GM04503 (cell line): Measurements from ENCODE around the gene MX2.
"Not testable (repeated sequence)": the region's sequence is repeated elsewhere in the genome, so short reads cannot be mapped to it uniquely, and the experiment has no call there.

Experiments
- DNase-seq: peaks from one replicate; pipeline ENCODE4 v3.0.0-alpha.2; 2012; ENCODE audit warnings: low read depth

Gene MX2

DNA sequence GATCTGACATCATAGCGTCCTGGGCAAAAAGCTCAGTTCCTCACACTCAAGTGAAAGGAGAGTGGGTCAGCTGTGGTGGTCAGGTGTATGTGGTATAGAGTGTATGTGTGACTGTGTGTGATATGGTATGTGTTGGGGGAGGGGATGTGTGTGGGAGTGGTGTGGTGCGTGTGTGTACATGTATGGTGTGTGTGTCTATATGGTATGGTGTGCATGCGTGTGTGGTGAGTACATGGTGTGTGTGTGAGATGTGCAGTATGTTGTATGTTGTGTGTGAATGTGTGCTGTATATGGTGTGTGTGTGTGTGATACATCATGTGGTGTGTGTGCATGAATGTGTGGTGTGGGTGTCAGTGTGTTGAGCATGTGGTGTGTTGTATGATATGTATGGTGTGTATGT, 24.3 kb upstream of the MX2 start:
- DNase-seq, result no peak

DNA sequence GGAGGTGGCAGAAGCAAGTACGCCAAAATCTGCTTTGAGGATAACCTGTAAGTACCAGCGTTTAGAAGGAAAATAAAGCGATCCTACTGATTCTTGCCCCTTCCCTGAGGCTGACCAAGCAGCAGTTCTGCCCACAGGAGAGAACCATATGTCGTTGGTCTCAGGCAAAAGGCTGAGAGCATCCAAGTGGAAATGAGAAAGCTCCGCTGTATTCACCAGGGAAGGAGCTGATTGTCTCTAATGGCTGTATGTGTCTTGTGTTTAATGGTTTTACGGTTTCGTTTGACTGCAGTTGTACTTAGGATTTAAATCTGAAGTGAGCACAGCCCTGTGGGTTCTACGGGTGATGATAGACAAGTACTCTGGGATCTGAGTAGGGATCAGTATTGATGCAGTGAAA, 23.4 kb upstream of the MX2 start:
- DNase-seq, result no peak

DNA sequence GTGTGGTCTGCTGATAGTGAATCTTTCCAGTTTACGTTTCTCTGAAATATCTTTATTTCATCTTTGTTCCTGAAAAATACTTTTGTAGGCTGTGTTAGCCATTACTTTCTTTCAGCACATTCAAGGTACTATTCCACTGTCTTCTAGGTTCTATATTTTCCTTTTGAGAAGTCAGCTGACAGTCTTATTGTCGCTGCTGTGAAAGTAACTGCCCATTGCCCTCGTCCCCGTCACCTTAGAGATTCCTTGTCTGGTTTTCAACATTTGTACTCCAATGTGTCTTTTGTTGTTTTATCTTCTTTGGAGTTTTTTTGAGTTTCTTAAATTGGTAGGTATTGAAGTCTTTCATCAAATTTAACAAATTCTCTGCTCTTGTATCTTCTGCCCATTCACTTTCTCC, 19.8 kb upstream of the MX2 start:
- DNase-seq, result no peak

DNA sequence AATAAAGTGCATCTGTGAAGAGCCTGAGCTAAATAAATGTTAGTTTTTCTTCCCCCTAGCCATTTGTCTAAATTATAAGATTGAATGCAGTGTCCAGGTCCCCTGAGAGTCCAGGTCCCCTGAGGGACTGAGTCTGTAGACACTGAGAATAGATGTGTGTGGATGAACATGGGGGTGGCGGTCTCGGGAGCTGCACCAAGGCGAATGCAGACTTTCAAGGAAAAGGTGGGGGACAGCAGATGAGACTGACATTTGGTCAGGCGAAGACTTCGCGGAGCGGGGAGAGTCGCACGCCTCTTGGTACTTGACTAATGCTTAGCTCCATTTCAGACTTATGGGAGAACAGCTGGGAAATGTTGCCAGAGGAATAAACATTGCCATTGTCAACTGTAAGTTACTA, 17.7 kb upstream of the MX2 start:
- DNase-seq, result no peak

DNA sequence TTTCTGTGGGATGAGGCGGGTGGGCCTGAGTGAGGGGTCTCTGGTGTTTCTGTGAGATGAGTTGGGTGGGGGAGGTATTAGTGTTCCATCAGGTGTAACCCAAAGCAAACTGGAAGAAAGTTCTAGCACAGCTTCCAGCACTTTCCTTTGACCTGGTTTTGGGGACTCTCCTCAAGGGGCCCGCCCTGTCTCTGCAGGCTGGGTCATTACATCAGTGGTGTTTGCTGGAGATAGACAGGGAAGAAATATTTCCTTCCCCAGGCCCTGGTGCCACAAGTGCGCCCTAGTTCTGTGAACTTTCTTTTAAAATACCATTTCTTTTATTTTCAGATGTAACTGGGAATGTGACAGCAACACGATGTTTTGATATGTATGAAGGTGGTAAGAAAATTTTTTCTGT, 16.5 kb upstream of the MX2 start:
- DNase-seq, result no peak

DNA sequence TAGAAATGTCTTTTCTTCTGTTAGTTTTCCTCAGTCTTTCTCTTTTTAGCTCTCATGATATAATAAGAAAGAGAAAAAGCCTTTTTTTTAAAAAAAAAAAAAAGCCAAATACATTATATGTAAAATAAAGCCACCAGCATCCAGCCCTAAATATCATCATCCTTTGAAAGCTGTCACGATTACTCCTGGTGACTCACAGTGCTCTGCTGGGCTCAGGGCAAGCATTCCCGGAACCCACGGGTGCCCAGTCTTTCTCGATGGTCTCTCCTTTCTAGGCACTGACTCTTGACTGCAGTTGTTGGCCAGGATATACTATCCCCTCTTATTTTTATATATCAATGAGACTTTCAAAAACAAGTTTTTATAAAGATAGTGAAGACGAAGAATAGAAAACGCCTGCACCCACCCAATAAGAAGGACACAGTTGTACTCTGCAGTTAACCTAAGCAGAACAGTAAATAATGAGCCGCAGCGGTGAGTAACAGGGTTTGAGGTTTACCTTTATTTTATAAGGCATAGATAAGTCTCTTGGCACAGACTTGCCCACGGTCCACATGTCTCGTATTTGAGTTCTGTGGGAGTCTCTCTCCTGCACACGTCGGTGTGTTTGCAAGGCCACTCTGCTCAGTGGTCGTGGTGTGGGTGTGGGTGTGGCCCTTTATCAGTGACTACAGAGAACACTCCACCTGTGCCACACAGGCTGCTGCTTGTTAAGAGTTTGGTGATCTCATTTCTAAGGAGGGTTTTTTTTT, 15.7 kb upstream of the MX2 start:
- DNase-seq, result no peak

DNA sequence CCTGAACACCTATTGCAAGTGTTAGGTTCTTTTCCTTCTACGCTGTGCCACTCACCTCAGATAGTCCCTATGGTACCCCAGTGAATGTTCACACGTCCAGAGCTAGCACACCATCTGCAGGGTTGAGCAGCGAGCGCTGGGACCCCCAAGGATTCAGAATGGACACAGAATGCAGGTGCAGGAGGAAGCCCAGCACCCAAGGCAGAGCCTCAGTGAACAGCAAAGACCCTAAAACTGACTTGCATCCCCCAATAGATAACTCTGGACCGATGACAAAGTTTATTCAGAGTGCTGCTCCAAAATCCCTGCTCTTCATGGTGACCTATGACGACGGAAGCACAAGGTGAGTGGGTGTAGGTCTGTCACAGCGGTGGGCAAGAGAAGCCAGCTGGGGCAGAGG, 15.1 kb upstream of the MX2 start:
- DNase-seq, result no peak

DNA sequence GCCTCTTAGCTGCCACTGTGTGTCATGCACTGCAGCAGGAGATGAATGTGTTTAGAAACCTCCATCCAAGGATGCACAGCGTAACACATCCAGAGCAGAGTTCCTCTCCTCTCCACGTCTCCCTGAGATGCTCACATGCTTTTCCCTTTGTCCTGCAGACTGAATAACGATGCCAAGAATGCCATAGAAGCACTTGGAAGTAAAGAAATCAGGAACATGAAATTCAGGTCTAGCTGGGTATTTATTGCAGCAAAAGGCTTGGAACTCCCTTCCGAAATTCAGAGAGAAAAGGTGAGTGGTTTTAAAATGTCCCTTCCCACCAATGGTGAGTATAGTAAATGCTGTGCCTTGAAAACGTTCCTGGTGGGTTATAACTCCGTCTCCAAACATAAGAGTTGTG, 13.4 kb upstream of the MX2 start:
- DNase-seq, result no peak

DNA sequence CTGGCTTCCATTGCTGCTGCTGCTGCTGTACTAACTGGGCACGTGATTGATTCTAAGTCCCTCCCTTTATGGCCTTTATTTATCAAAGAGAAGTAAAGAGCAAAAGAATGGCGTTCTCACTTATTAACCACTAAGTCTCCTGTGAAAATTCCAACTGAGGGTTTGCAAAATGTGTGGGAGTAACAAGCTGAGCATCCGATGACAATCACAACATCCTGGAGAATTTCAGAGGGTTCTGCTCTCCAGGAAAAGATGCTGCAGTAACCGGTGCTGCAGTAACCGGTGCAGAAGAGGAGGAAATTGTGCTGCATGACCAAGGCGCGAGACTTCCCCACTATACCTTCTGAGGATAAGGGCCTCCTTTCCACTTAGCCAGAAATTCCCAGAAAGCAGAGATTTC, 12.7 kb upstream of the MX2 start:
- DNase-seq, result no peak

DNA sequence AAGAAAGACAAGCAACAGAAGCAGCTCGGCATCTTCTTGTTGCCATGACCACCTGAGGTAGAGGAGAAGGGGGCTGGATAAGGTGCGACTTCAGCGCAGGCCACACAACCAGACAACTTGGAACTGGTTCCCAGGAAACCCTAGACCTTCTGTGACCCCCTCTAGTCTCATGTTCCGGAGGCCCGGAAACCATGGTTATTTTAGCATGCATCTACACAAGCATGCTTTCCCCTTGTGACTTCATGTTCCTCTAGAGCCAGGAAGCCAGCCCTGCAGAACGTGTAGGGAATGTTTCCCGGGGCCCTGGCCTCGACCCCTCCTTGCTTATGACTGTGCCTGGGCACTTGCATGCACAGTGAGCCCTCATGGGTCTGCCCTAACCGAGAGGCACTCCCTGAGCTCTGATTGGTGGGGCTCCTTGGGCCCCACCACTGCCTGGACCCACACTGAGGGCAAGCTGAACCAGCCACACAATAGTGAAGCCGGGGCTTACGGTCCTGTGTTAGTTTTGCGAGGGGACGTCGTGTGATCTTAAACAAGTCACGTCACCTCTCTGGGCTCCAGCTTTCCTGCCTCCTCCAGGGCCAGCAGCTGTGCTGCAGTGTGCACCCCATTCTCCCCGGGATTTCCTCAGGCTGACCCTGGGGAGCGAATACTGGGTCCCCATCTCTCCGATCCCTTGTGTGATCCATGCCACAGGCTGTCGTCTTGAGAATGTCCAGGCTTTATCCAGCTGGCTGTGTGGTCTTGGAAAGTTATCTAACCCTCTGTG, 12.0 kb upstream of the MX2 start:
- no peak for DNase-seq

DNA sequence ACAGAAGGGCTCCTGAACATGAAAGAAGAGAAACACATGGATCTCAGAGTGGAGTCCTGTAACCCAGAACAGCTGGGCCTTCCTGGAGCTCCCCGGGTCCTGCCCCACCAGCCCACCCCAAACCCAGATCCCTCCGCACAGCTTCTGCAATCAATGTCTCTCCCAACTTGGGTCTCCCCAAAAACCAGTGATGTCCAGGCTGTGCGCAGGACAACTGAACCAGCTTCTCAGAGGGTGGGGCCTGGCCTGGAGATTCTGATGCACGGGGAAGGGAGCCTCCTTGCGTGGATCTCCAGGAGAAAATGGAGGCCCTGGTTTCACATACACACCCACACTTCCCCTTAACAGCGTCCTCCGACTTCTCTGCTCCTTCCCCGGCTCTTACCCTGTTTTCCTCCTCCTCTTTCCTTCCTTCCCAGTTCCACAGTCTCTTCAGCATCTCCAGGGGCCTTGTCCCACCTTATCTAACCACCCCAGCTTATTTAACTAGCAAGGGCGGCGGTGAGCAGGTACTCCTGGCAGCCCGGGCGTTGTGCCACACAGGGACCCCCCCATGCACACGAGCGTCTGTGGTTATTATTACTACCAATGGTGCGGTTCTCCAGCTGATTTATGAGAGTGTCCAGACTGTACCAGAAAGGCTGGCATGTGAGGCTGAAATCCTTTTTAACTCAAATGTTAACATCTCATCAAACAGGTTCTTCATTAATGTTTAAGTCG, 11.2 kb upstream of the MX2 start:
- DNase-seq, result no peak

DNA sequence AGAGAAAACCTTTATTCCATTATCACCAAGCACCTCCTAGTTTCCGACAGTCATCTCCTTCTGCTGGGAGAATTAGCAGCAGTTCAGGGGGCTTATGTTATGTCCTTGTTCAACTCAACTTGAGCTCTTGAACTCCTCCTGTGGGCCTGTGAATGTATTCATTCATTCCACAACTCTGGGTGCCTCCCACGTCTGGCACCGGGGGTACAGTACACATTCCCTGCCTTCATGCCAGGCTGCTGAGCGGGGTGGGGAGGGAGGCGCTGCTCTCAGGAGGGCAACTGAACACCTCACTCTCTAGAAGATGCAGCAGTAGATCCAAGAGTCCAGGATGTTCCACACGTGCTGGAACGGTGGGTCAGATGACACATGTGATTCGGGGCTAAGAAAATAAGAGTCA, 4.3 kb upstream of the MX2 start:
- no peak for DNase-seq

DNA sequence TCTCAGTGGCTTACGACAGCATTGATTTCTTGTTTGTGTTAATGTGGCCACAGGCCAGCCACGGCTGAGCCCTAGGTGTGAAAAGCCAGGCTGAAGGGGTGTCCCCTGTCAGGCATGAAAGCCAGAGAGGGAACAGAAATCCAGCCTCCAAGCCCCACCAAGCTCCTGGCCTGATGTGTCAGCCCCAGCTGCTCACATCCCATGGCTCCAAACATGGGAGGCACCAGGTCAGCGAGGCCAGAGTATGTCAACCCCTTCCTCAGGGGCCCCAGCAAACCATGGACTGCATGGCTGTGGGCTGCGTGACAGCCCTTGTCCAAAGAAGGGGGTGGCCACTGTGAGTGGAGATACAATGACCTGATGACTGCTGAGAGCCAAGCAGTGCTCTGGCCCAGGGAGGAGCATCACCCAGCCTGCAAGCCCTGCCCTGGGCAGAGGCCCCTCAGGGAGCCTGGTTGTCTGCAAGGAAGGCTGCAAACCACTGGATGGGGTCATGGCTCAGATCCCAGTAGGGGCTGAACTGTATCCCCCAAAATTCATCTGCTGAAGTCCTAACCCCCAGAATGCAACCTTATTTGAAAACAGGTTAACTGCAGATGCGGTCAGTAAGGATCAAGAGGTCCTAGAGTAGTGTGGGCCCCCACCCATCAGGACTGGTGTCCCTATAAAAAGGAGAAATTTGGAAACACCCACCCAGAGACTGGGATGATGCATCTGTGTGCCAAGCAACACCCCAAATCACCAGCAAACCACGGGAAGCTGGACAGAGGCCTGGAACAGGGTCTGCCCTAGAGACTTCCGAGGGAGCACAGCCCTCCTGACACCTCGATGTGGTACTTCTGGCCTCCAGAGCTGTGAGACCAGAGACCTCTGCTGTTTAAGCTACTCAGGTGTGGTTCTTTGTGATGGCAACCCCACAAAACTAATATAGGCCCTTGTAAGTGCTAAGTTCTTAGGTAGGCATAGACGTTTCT, 3.3 kb upstream of the MX2 start:
- no peak for DNase-seq

DNA sequence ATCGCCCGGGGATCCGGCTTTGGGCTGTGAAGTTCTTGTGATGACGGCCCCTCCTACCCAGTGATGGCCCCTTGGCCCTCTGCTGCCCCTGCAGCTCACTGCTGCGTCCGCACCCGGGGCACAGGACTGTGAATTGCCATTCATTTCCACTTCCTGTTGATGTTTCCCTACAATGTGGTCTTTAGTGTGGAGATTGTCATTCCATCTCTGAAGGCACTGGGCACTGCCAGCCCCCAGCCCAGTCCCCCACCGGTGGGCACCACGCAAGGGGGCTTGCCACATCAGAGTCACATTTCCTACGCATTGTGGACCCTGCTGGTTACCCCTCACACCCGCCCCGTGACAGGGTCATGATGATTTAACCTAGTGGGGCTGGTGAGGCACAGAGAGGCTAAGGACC, 2.5 kb upstream of the MX2 start:
- DNase-seq, result no peak

DNA sequence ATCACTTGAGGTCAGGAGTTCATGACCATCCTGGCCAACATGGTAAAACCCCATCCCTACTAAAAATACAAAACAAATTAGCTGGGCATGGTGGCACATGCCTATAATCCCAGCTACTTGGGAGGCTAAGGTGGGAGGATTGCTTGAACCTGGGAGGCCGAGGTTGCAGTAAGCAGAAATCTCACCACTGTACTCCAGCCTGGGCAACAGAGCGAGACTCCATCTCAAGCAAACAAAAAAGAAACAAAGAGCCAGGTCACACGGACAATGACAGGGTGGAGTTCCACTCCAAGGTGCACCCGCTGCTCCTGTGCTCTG, 2.1 kb upstream of the MX2 start:
- DNase-seq, result not testable (repeated sequence)

DNA sequence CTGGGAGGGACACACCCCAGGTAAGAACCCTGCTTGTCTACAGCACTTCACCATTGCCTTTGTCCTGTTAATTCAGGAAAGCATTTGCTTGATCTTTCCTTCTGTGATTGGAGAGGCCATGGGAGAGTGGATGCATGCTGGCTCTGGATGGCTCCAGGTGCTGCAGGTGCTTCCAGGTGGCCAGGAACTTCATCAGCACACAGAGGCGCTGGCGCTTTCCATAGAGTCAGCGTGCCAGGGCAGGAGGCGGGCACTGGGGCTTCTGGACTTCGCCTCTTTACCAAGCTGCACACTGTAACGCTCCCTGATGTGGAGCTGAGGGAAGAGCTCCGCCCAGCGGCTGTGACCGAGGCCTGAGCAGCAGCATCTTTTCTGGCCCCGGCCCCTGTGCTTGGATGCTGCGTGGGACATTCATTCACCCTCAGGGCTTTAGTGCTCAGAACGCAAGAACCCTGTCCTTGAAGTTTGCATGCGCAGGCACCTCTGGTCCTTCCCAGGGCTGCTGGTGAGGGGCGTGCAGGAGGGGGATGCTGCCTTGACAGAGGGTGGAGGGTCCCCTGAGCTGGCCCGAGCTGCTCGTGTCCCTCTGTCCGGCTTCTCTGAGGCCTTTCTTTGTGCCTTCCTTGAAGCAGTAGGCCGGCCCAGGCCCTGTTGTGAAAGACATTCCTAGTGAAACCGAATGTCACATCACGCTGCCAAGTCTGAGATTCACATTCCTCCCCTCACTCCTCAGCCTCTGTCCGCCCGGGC, 1.6 kb upstream of the MX2 start:
- no peak for DNase-seq

DNA sequence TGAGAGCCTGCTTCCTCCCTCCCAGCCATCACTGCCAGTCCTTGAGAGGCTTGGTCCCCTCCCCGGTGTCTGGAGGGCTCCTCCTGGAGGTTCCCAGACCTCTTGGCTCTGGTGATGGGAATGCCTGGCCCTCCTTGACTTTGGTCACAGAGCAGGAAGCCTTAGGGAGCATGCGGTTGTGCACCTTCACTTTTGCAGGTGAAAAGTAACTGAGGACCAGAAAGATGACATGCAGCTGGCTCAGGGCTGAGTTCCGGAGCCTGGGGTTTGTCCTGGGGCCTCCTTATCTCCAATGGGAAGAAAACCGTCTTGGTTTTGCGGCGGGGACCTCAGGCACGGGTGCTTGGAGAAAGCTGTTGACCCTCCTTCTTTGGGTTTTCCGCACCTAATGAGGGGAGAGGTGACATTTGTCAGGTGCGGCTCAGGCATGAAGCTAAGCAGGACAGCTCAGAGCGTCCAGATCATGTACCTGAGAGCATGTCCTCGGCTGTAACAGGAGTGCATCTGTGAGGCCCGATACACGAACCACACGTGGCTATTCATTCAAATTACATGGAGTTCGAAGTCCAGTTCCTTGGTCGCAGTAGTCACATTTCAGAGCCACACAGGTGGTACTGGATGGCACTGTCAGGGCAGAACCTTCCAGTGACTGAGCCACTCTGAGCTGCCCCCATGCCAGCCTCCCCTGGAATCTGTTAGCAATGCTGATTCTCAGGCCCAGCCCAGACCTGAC, 608 bp upstream of the MX2 start:
- DNase-seq, result no peak

DNA sequence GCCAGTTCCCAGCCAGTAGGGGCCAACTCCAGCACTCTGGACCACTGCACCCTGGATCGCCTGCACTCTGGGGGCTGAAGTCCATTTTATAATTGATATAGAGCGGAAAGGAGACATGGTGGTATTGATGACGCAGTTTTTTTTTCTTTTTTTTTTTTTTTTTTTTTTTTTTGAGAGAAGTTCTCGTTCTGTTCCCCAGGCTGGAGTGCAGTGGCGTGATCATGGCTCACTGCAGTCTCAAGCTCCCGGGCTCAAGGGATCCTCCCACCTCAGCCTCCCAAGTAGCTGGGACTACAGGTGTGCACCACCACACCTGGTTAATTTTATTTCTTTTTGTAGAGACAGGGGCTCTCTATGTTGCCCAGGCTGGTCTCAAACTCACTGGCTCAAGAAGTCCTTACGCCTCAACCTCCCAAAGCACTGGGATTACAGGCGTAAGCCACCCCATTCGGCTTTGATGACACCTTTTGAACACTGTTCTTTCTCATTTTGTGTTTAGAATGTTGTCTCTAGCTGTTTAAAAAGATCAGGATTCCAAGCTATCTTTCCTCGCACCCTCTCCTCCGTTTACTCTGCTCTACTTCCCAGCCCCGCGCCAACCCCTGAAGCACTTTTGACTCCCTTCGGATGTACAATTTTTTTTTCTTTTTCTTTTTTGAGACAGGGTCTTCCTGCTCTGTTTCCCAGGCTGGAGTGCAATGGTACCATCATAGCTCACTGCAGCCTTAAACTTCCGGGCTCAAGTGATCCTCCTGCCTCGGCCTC, 960 bp downstream of the MX2 start:
- no peak for DNase-seq

DNA sequence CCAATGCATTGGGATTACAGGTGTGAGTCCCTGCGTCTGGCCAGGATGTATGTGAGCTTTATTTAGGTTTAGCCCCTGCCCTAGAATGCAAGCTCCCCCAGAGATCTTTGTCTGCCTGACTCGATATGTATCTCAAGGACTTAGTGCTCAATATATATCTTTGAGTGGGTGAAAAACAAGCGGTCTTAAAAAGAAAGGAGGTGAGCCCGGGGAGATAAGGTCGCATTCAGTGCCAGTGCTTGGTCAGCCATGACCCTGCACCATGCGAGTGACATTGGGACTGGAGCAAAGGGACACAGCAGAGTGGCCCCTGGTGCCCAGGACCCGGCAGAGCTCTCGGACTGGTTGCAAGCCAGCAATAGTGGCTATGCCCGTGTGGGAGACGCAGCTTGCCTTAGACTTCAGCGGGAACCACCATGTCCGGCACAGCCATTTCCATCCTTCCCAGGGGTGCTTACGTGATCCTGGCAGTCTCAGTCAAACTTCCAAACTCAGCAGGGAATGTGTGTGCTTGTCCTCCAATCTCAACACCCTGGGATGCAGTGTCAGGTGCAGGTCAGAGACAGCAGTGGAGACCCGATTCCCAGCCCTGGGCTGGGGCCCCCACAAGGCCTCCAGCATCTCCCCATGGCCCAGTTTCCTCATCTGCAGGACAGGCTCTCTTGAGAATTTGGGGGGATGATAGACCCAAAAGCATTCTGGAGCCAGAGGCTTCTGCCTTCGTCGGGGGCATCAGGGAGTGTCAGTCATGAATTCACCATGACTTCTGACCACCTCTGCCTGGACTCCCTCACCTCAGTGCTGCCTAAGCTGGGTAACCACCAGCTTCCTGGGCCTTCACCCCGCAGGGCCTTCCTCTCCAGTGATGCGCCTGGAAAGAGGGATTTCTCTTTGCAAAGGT, 1.8 kb downstream of the MX2 start:
- no peak for DNase-seq
